NT2/D1 (cell line): ENCODE results near the gene PACC1.

ENCODE experiments used
- DNase-seq: peaks from one replicate; pipeline ENCODE4 v3.0.0-alpha.2; 2011; ENCODE audit warnings: low read depth, low spot score
- H3K27me3 ChIP-seq: 2 replicates; pipeline ENCODE4 v1.6.0; 2011; ENCODE audit warnings: mild to moderate bottlenecking; ENCODE audit not compliant: insufficient read length, insufficient read depth
- H3K36me3 ChIP-seq: 2 replicates; pipeline ENCODE4 v1.6.1; 2011; ENCODE audit warnings: mild to moderate bottlenecking, low read length, mixed read lengths; ENCODE audit not compliant: insufficient read depth, insufficient read length
- H3K4me1 ChIP-seq: 2 replicates; pipeline ENCODE4 v1.5.1; 2011; ENCODE audit not compliant: insufficient read depth, insufficient read length
- H3K4me3 ChIP-seq: 2 replicates; pipeline ENCODE4 v1.5.1; 2011; ENCODE audit warnings: low read depth; ENCODE audit not compliant: insufficient read length
- H3K9ac ChIP-seq: 2 replicates; pipeline ENCODE4 v1.6.0; 2011; ENCODE audit warnings: low read depth; ENCODE audit not compliant: insufficient read length
- H3K9me3 ChIP-seq: 2 replicates; pipeline ENCODE4 v1.5.1; 2011; ENCODE audit warnings: mild to moderate bottlenecking, low read length; ENCODE audit not compliant: insufficient read depth
- SUZ12 ChIP-seq: IDR thresholded peaks from 2 replicates; pipeline ENCODE4 v1.6.1; 2011; ENCODE audit not compliant: insufficient read length, insufficient read depth; ENCODE audit errors: extremely low read depth
- YY1 ChIP-seq: IDR thresholded peaks from 2 replicates; pipeline ENCODE4 v1.6.1; 2011; ENCODE audit not compliant: insufficient read length, insufficient read depth
- ZNF274 ChIP-seq: IDR thresholded peaks from 2 replicates; pipeline ENCODE4 v1.6.1; 2011; ENCODE audit warnings: mild to moderate bottlenecking, low read depth, low read length

Gene PACC1

GRCh38 chr1:212430955-212431394, 16.3 kb upstream of the PACC1 start:
- no peak for DNase-seq
- Histone ChIP-seq H3K27me3 (peaks cover 16% of the 10 kb centered on the region), H3K9ac (no peak overlapping the region), H3K9me3 (no peaks in the 10 kb centered on the region), H3K36me3 (no peaks in the 10 kb centered on the region), H3K4me1 (peaks cover 3% of the 10 kb centered on the region), H3K4me3 (no peak overlapping the region)
- TF ChIP-seq SUZ12 (no peak), YY1 (no peak), ZNF274 (no peak)

GRCh38 chr1:212430416-212430815, 15.7 kb upstream of the PACC1 start:
- Histone ChIP-seq H3K4me3 (no peak overlapping the region), H3K27me3 (peaks cover 16% of the 10 kb centered on the region), H3K9ac (no peak overlapping the region), H3K9me3 (no peaks in the 10 kb centered on the region), H3K4me1 (peaks cover 3% of the 10 kb centered on the region), H3K36me3 (no peaks in the 10 kb centered on the region)
- no peak for DNase-seq
- no peak for TF ChIP-seq ZNF274
- no peak for TF ChIP-seq YY1
- no peak for TF ChIP-seq SUZ12

GRCh38 chr1:212428496-212428895, 13.8 kb upstream of the PACC1 start:
- Histone ChIP-seq H3K4me3 (no peak overlapping the region), H3K9me3 (no peaks in the 10 kb centered on the region), H3K9ac (no peak overlapping the region), H3K4me1 (peaks cover 3% of the 10 kb centered on the region), H3K27me3 (peaks cover 6% of the 10 kb centered on the region), H3K36me3 (no peaks in the 10 kb centered on the region)
- TF ChIP-seq SUZ12 = no peak
- no peak for TF ChIP-seq YY1
- TF ChIP-seq ZNF274 = no peak
- DNase-seq = no peak

- Histone ChIP-seq H3K4me3 (no peak overlapping the region), H3K36me3 (no peaks in the 10 kb centered on the region), H3K4me1 (no peaks in the 10 kb centered on the region), H3K9me3 (no peaks in the 10 kb centered on the region), H3K9ac (no peak overlapping the region), H3K27me3 (no peaks in the 10 kb centered on the region)
- TF ChIP-seq YY1 (no peak), SUZ12 (no peak)
- DNase-seq = no peak
Measured at GRCh38 chr1:212423879-212424278, 9.2 kb upstream of the PACC1 start.

- H3K4me1 ChIP-seq = no peaks in the 10 kb centered on the region
- no peak for TF ChIP-seq ZNF274
- TF ChIP-seq YY1 = no peak
- TF ChIP-seq SUZ12 = no peak
- no peaks in the 10 kb centered on the region for H3K36me3 ChIP-seq
- H3K9me3 ChIP-seq = no peaks in the 10 kb centered on the region
- no peaks in the 10 kb centered on the region for H3K27me3 ChIP-seq
- H3K9ac ChIP-seq = no peak overlapping the region
- no peak for DNase-seq
- H3K4me3 ChIP-seq = no peak overlapping the region
Measured at GRCh38 chr1:212421165-212421564, 6.5 kb upstream of the PACC1 start.

- H3K4me3 ChIP-seq = peak overlapping the region; percentile 81
- H3K36me3 ChIP-seq = peaks cover 19% of the 10 kb centered on the region
- peaks cover 8% of the 10 kb centered on the region for H3K4me1 ChIP-seq
- H3K9ac ChIP-seq = peak overlapping the region; percentile 29
- no peak for TF ChIP-seq ZNF274
- no peak for TF ChIP-seq YY1
- no peak for TF ChIP-seq SUZ12
- H3K27me3 ChIP-seq = peaks cover 18% of the 10 kb centered on the region
- no peaks in the 10 kb centered on the region for H3K9me3 ChIP-seq
- DNase-seq = no peak
Measured at GRCh38 chr1:212415107-212415841, 588 bp upstream of the PACC1 start.

GRCh38 chr1:212413902-212414327, 771 bp downstream of the PACC1 start:
- TF ChIP-seq YY1 (no peak), SUZ12 (no peak), ZNF274 (no peak)
- H3K4me3 ChIP-seq = peak overlapping the region; percentile 81
- H3K9me3 ChIP-seq = no peaks in the 10 kb centered on the region
- peak overlapping the region; percentile 84 for H3K9ac ChIP-seq
- peaks cover 18% of the 10 kb centered on the region for H3K27me3 ChIP-seq
- H3K4me1 ChIP-seq = peaks cover 8% of the 10 kb centered on the region
- H3K36me3 ChIP-seq = peaks cover 32% of the 10 kb centered on the region
- no peak for DNase-seq

- Histone ChIP-seq H3K36me3 (peaks cover 45% of the 10 kb centered on the region), H3K4me3 (no peak overlapping the region), H3K4me1 (peaks cover 8% of the 10 kb centered on the region), H3K9me3 (no peaks in the 10 kb centered on the region), H3K27me3 (peaks cover 18% of the 10 kb centered on the region), H3K9ac (no peak overlapping the region)
- TF ChIP-seq ZNF274 = no peak
- no peak for TF ChIP-seq YY1
- TF ChIP-seq SUZ12 = no peak
- no peak for DNase-seq
Measured at GRCh38 chr1:212412374-212412773, 2.3 kb downstream of the PACC1 start.
